Mucosa of stomach (tissue), 1 donor: ENCODE measurements around the gene SLC5A11.

Experiments used
- H3K27me3 ChIP-seq: one replicate; pipeline ENCODE4 v1.7.0; 2013; ENCODE audit warnings: mild to moderate bottlenecking, low read length; ENCODE audit not compliant: control insufficient read depth, insufficient read depth
- H3K36me3 ChIP-seq: one replicate; pipeline ENCODE4 v1.7.0; 2013; ENCODE audit warnings: low read length; ENCODE audit not compliant: control insufficient read depth, insufficient read depth
- H3K4me1 ChIP-seq: one replicate; pipeline ENCODE4 v1.7.0; 2013; ENCODE audit warnings: mild to moderate bottlenecking, low read length; ENCODE audit not compliant: control insufficient read depth, insufficient read depth
- H3K4me3 ChIP-seq: one replicate; pipeline ENCODE4 v1.7.0; 2013; ENCODE audit warnings: low read length
- H3K9ac ChIP-seq: one replicate; pipeline ENCODE4 v1.7.0; 2013; ENCODE audit warnings: mild to moderate bottlenecking, low read length, moderate library complexity
- H3K9me3 ChIP-seq: one replicate; pipeline ENCODE4 v1.7.0; 2013; ENCODE audit warnings: mild to moderate bottlenecking, low read length, moderate library complexity; ENCODE audit not compliant: control insufficient read depth
- donor health status: Pancreatic carcinoma.

Gene SLC5A11

GRCh38 chr16:24909856-24910255 is 64.1 kb downstream of the SLC5A11 start:
- Histone ChIP-seq H3K4me1 (no peaks in the 10 kb centered on the region), H3K36me3 (no peaks in the 10 kb centered on the region), H3K4me3 (no peak overlapping the region), H3K27me3 (no peaks in the 10 kb centered on the region), H3K9ac (no peak overlapping the region), H3K9me3 (no peaks in the 10 kb centered on the region)

GRCh38 chr16:24915019-24915418 is 69.3 kb downstream of the SLC5A11 start:
- Histone ChIP-seq H3K27me3 (no peaks in the 10 kb centered on the region), H3K4me3 (no peak overlapping the region), H3K9ac (no peak overlapping the region)

GRCh38 chr16:24915576-24915975 is 69.8 kb downstream of the SLC5A11 start:
- Histone ChIP-seq H3K9ac (no peak overlapping the region), H3K36me3 (peaks cover 6% of the 10 kb centered on the region), H3K27me3 (no peaks in the 10 kb centered on the region), H3K4me3 (no peak overlapping the region), H3K9me3 (no peaks in the 10 kb centered on the region), H3K4me1 (no peaks in the 10 kb centered on the region)

More at GRCh38 chr16:24915019-24915418, 69.3 kb downstream of the SLC5A11 start:
- peaks cover under 1% of the 10 kb centered on the region for H3K36me3 ChIP-seq
- no peaks in the 10 kb centered on the region for H3K4me1 ChIP-seq
- H3K9me3 ChIP-seq, result no peaks in the 10 kb centered on the region

GRCh38 chr16:24917236-24917635 is 71.5 kb downstream of the SLC5A11 start:
- H3K4me1 ChIP-seq, result no peaks in the 10 kb centered on the region
- H3K27me3 ChIP-seq, result no peaks in the 10 kb centered on the region
- H3K36me3 ChIP-seq, result peaks cover 8% of the 10 kb centered on the region
- H3K4me3 ChIP-seq, result no peak overlapping the region
- H3K9ac ChIP-seq, result no peak overlapping the region
- H3K9me3 ChIP-seq, result no peaks in the 10 kb centered on the region

- Histone ChIP-seq H3K9ac (no peak overlapping the region), H3K9me3 (no peaks in the 10 kb centered on the region), H3K4me3 (no peak overlapping the region), H3K27me3 (no peaks in the 10 kb centered on the region), H3K36me3 (peaks cover 8% of the 10 kb centered on the region), H3K4me1 (no peaks in the 10 kb centered on the region)
These were observed 72.1 kb downstream of the SLC5A11 start for GRCh38 chr16:24917891-24918290.

GRCh38 chr16:24918641-24919040 is 72.9 kb downstream of the SLC5A11 start:
- no peaks in the 10 kb centered on the region for H3K9me3 ChIP-seq
- H3K36me3 ChIP-seq, result peaks cover 8% of the 10 kb centered on the region

GRCh38 chr16:24919536-24919935 is 73.8 kb downstream of the SLC5A11 start:
- H3K4me1 ChIP-seq, result no peaks in the 10 kb centered on the region
- no peak overlapping the region for H3K9ac ChIP-seq
- no peak overlapping the region for H3K4me3 ChIP-seq
- no peaks in the 10 kb centered on the region for H3K9me3 ChIP-seq
- peaks cover 8% of the 10 kb centered on the region for H3K36me3 ChIP-seq
- no peaks in the 10 kb centered on the region for H3K27me3 ChIP-seq

More at GRCh38 chr16:24918641-24919040, 72.9 kb downstream of the SLC5A11 start:
- H3K9ac ChIP-seq, result no peak overlapping the region
- H3K4me1 ChIP-seq, result no peaks in the 10 kb centered on the region
- no peak overlapping the region for H3K4me3 ChIP-seq
- H3K27me3 ChIP-seq, result no peaks in the 10 kb centered on the region

- no peaks in the 10 kb centered on the region for H3K27me3 ChIP-seq
- no peak overlapping the region for H3K4me3 ChIP-seq
- no peak overlapping the region for H3K9ac ChIP-seq
- peaks cover 8% of the 10 kb centered on the region for H3K36me3 ChIP-seq
- H3K9me3 ChIP-seq, result no peaks in the 10 kb centered on the region
- H3K4me1 ChIP-seq, result no peaks in the 10 kb centered on the region
These were observed 74.8 kb downstream of the SLC5A11 start for GRCh38 chr16:24920568-24920967.

GRCh38 chr16:24921229-24921628 is 75.5 kb downstream of the SLC5A11 start:
- H3K4me1 ChIP-seq, result no peaks in the 10 kb centered on the region
- no peaks in the 10 kb centered on the region for H3K9me3 ChIP-seq
- H3K27me3 ChIP-seq, result no peaks in the 10 kb centered on the region
- H3K4me3 ChIP-seq, result no peak overlapping the region
- H3K36me3 ChIP-seq, result peaks cover 8% of the 10 kb centered on the region
- no peak overlapping the region for H3K9ac ChIP-seq

- Histone ChIP-seq H3K9ac (no peak overlapping the region), H3K4me1 (no peaks in the 10 kb centered on the region), H3K9me3 (no peaks in the 10 kb centered on the region), H3K36me3 (peaks cover 6% of the 10 kb centered on the region), H3K4me3 (no peak overlapping the region), H3K27me3 (no peaks in the 10 kb centered on the region)
These were observed 79.4 kb downstream of the SLC5A11 start for GRCh38 chr16:24925163-24925562.

- Histone ChIP-seq H3K9me3 (no peaks in the 10 kb centered on the region), H3K9ac (no peak overlapping the region), H3K4me1 (no peaks in the 10 kb centered on the region), H3K36me3 (no peaks in the 10 kb centered on the region), H3K27me3 (no peaks in the 10 kb centered on the region), H3K4me3 (no peak overlapping the region)
These were observed 83.6 kb downstream of the SLC5A11 start for GRCh38 chr16:24929409-24929808.

GRCh38 chr16:24930440-24930839 is 84.7 kb downstream of the SLC5A11 start:
- H3K9ac ChIP-seq, result no peak overlapping the region
- H3K36me3 ChIP-seq, result peaks cover 3% of the 10 kb centered on the region
- H3K4me3 ChIP-seq, result no peak overlapping the region
- no peaks in the 10 kb centered on the region for H3K9me3 ChIP-seq
- no peaks in the 10 kb centered on the region for H3K27me3 ChIP-seq
- H3K4me1 ChIP-seq, result no peaks in the 10 kb centered on the region

GRCh38 chr16:24931091-24931490 is 85.3 kb downstream of the SLC5A11 start:
- H3K9me3 ChIP-seq, result no peaks in the 10 kb centered on the region
- no peaks in the 10 kb centered on the region for H3K27me3 ChIP-seq
- H3K36me3 ChIP-seq, result peaks cover 3% of the 10 kb centered on the region
- no peak overlapping the region for H3K4me3 ChIP-seq
- H3K4me1 ChIP-seq, result no peaks in the 10 kb centered on the region
- H3K9ac ChIP-seq, result no peak overlapping the region
